ENCODE measurements around the gene MBNL2. TPM values are rescaled to one million over a fixed set of nuclear protein-coding genes. Genes with fewer than 3 reads are reported as not detected.

Gene MBNL2
- total RNA-seq, 1 donor from 2014 or later = 12.4 TPM

GRCh38 chr13:97278435-97279411 is 56.6 kb downstream of the MBNL2 start:
- H3K36me3 Mint-ChIP-seq (ENCODE audit: unreplicated experiment) = peaks cover 5% of the 10 kb centered on the region
- H3K27me3 Mint-ChIP-seq (ENCODE audit: unreplicated experiment) = no peaks in the 10 kb centered on the region
- TF ChIP-seq CTCF (IDR thresholded peaks at IDR 0.05; ENCODE audit: partially characterized antibody, unreplicated experiment) = no peak
- peaks cover 19% of the 10 kb centered on the region for H3K4me1 Mint-ChIP-seq (ENCODE audit: low read depth, unreplicated experiment)
- no peak overlapping the region for H3K4me3 Mint-ChIP-seq (ENCODE audit: unreplicated experiment)
- no peak for DNase-seq
- no peaks in the 10 kb centered on the region for H3K9me3 Mint-ChIP-seq (ENCODE audit: unreplicated experiment)
- H3K27ac Mint-ChIP-seq (ENCODE audit: unreplicated experiment) = no peak overlapping the region

GRCh38 chr13:97279913-97280312 is 57.8 kb downstream of the MBNL2 start:
- Mint-ChIP-seq H3K27me3 (ENCODE audit: unreplicated experiment) (no peaks in the 10 kb centered on the region), H3K36me3 (ENCODE audit: unreplicated experiment) (peaks cover 5% of the 10 kb centered on the region), H3K4me1 (ENCODE audit: low read depth, unreplicated experiment) (peaks cover 22% of the 10 kb centered on the region), H3K9me3 (ENCODE audit: unreplicated experiment) (no peaks in the 10 kb centered on the region), H3K4me3 (ENCODE audit: unreplicated experiment) (no peak overlapping the region), H3K27ac (ENCODE audit: unreplicated experiment) (no peak overlapping the region)
- no peak for DNase-seq
- no peak for TF ChIP-seq CTCF (IDR thresholded peaks at IDR 0.05; ENCODE audit: partially characterized antibody, unreplicated experiment)

GRCh38 chr13:97280478-97280877 is 58.3 kb downstream of the MBNL2 start:
- peaks cover 25% of the 10 kb centered on the region for H3K4me1 Mint-ChIP-seq (ENCODE audit: low read depth, unreplicated experiment)
- no peak overlapping the region for H3K4me3 Mint-ChIP-seq (ENCODE audit: unreplicated experiment)
- H3K27me3 Mint-ChIP-seq (ENCODE audit: unreplicated experiment) = no peaks in the 10 kb centered on the region
- no peak for TF ChIP-seq CTCF (IDR thresholded peaks at IDR 0.05; ENCODE audit: partially characterized antibody, unreplicated experiment)
- peaks cover 5% of the 10 kb centered on the region for H3K36me3 Mint-ChIP-seq (ENCODE audit: unreplicated experiment)
- DNase-seq = no peak
- peaks cover 2% of the 10 kb centered on the region for H3K9me3 Mint-ChIP-seq (ENCODE audit: unreplicated experiment)
- peak overlapping the region; percentile 19 for H3K27ac Mint-ChIP-seq (ENCODE audit: unreplicated experiment)

GRCh38 chr13:97281028-97281427 is 58.9 kb downstream of the MBNL2 start:
- Mint-ChIP-seq H3K9me3 (ENCODE audit: unreplicated experiment) (peaks cover 4% of the 10 kb centered on the region), H3K27ac (ENCODE audit: unreplicated experiment) (peak overlapping the region; percentile 19), H3K27me3 (ENCODE audit: unreplicated experiment) (no peaks in the 10 kb centered on the region), H3K36me3 (ENCODE audit: unreplicated experiment) (peaks cover 5% of the 10 kb centered on the region), H3K4me1 (ENCODE audit: low read depth, unreplicated experiment) (peaks cover 27% of the 10 kb centered on the region), H3K4me3 (ENCODE audit: unreplicated experiment) (no peak overlapping the region)
- DNase-seq = no peak
- TF ChIP-seq CTCF (IDR thresholded peaks at IDR 0.05; ENCODE audit: partially characterized antibody, unreplicated experiment) = no peak

- DNase-seq = no peak
- Mint-ChIP-seq H3K27me3 (ENCODE audit: unreplicated experiment) (no peaks in the 10 kb centered on the region), H3K36me3 (ENCODE audit: unreplicated experiment) (no peaks in the 10 kb centered on the region), H3K4me3 (ENCODE audit: unreplicated experiment) (no peak overlapping the region), H3K4me1 (ENCODE audit: low read depth, unreplicated experiment) (peaks cover 32% of the 10 kb centered on the region), H3K27ac (ENCODE audit: unreplicated experiment) (no peak overlapping the region), H3K9me3 (ENCODE audit: unreplicated experiment) (peaks cover 6% of the 10 kb centered on the region)
- TF ChIP-seq CTCF (IDR thresholded peaks at IDR 0.05; ENCODE audit: partially characterized antibody, unreplicated experiment) = no peak
Measured at GRCh38 chr13:97282705-97283104, 60.6 kb downstream of the MBNL2 start.
